HG02938 (cell line): ENCODE data around the gene TLR5.

Source experiments
- ATAC-seq: cut with Tn5 transposase; IDR thresholded peaks from one replicate; pipeline ENCODE4 v1.9.1; 2021; ENCODE audit warnings: mild to moderate bottlenecking, moderate library complexity; ENCODE audit not compliant: unreplicated experiment

Gene TLR5

DNA sequence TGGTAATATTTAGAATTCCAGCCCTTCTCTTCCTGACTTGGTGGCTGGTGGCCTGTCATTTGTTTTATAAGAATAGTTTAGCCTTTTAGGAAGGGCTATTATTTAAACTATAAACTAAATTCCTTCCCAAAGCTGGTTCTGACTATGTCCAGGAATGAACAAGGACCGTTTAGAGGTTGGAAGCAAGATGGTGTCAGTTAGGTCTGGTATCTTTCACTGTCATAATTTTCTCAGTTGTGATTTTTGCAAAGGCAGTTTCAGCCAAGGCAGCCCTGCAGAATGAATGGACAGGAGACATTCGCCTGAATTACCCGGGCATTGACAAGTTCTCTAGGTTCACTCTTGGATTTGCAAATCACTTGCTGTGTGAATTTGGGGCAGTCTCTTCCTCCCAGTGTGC lies 67.2 kb downstream of the TLR5 start:
- no peak for ATAC-seq

DNA sequence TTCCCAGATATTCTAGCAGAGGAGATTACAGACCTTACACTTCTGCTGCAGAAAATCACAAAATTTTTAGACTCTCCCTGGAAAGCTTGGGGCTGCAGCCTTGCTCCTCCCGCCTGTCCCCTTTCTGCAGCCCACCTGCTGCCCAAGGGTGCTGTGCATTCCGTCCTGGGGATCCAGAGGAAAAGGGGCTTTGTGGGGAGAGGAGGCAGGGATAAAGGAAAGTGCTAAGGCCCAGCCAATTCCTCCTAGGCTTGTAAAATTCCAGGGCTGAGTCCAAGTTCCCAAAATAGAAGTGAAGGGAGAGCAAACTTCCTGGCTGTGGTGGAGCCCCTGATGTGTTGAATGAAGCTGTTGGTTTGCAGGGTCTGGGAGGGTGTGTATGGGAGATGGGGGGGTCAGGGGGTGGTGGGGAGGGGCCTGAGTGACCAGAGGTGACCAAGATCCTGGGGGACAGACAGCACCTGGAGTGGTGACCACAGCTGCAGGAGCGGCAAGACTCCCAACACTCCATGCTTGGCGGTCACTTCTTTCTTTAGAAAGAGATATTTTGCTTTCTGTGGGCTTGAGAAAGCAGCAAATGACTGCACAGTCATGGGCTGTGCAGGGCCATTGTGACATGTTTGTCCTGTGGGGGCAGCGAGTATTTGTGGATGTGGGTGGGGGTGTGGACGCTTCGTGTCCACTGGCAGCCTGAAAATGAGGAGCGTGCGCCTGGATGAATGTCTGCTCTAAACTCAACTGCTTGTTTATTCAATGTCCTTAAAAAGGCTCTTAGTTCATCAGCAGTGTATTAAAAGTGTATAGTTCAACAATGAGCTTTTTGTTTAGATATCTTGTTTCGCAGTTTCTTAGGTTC lies 68.4 kb downstream of the TLR5 start:
- no peak for ATAC-seq

- no peak for ATAC-seq
These were observed 74.0 kb downstream of the TLR5 start for GRCh38 chr1:223068900-223069665.

DNA sequence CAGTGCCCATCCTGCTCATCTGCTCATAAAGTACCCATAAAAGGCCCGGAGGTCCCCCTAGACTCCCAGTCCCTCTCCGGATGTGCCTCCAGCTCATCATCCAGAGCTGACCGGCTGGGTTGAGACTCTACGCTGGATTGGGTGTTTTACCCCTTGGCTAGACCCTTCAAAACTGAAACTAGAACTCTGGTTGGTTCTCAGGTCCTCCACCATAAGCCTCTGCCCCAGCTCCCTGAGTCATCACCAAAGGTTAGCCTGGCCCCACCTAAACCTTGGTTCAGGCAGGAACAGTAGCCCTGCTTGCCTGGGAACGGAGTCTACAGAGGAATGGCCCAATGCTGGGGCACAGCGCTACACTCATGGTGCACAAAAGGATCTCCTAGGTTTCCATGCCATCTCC lies 75.1 kb downstream of the TLR5 start:
- ATAC-seq: no peak

GRCh38 chr1:223066415-223066814 lies 76.6 kb downstream of the TLR5 start:
- ATAC-seq: no peak

GRCh38 chr1:223062177-223062576 lies 80.9 kb downstream of the TLR5 start:
- no peak for ATAC-seq

DNA sequence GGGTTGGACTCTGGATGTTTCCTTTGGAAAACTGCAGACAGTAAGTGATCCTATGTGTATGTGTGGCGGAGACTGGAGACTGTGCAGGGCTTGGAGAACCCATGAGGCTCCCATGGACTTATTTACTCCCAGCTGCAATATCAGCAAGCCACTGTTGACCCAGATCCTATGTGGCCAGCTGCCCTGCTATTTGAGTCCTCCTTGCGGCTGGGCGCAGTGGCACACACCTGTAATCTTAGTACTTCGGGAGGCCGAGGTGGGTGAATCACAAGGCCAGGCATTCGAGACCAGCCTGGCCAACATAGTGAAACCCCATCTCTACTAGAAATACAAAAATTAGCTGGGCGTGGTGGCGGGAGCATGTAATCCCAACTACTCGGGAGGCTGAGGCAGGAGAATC lies 83.5 kb downstream of the TLR5 start:
- ATAC-seq: no peak
